HG02870 (cell line): Measurements from ENCODE around the gene AKR1C8.

ENCODE experiments used
- ATAC-seq: cut with Tn5 transposase; IDR thresholded peaks from one replicate; pipeline ENCODE4 v1.9.1; 2021; ENCODE audit warnings: mild to moderate bottlenecking, moderate library complexity; ENCODE audit not compliant: unreplicated experiment

AKR1C8 gene

DNA sequence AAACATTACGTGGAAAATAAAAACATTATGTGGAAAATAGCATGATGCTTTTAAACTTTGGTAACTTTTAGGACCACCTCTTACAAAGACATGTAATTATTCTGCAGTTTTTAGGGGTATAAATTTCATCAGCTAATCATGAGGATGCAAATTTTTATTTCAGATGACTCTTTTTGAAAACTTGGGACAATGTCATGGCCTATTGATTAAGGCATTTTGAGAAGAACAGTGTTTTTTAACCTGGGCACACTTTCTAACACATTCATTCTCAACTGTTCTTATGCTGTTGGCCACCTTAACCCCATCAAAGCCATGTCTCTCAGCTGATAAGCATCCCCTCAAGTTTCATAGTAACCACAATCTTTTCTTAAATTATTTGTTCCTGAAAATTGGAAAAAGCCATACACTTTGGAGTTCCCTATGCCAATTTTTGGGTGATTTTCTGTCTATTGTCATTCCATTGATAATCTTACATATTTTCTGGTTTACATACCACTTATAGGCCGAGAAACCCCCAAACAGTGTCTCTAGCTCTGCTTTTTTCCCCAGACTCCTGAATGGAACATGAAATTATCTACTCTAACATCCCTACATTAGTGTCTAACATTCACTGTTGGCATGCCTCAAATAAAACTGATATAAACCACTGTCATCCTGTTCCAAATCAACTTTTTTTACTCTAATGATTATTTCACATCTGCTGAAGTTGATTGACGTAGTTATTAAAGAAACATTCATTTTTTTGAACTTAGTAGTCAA lies 76.1 kb downstream of the AKR1C8 start:
- no peak for ATAC-seq

DNA sequence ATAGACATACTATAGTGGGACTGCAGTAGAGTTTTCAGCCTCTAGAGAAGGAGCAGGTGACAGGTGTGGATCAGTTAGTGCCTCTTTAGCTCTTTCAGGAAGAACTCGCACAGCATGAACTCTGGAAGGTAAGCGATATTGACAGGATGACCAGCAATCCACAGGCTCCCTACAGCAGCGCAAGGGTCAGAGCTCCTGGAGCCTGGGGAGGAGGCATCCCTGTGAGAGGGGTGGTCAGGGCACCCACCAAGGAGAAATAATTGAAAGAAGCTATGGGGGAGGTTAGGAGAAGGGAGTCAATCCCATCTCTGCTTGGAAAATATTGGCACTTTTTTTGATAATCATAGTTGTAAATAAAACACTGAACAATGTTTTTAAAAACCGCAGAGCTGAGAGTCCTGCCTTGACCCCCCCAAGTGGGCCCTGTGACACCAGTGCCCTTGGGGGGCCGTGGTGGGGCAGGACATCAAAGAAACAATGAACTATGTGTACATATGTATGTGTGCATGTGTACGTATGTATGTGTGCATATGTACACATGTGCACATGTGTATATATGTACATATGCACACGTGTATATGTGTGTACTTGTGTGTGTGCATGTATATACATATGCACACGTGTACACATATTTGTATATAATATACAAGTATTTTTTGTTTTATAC lies 77.0 kb downstream of the AKR1C8 start:
- ATAC-seq, result no peak

DNA sequence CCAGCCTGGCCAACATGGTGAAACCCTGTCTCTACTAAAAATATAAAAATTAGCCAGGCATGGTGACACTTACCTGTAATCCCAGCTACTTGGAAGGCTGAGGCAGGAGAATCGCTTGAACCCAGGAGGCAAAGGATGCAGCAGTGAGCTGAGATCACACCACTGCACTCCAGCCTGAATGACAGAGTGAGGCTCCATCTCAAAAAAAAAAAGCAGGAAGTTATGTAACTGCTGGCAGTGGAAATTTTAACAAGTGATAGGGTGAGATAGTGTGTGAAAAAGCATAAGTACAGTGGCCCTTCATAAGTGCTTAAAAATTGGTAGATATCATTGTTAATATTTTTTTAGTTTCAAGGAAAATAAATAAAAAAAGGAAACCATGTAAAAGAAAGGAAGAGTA lies 78.4 kb downstream of the AKR1C8 start:
- ATAC-seq, result no peak

DNA sequence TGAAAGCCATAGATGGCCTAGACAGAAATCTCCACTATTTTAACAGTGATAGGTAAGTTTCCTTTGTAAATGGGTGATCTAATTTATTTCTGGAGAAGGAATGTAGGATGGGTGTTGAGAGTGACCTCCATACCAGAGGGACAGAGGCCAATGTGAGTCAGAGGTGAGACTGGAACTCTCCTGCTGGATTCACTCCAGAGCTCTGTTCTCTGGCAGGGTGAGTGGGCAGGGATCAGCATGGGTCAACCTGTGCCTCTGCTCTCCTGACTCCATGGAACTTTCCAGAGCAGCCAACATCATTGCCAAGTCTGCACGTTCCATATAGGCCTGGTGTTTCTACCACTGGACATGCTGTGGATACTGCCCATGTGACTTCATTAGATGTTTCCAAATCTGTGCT lies 79.3 kb downstream of the AKR1C8 start:
- ATAC-seq, result no peak
